Measurements from ENCODE around the gene ZNF750. TPM values are rescaled to one million over a fixed set of nuclear protein-coding genes. Genes with fewer than 3 reads are reported as not detected.

The ZNF750 gene
- polyA plus RNA-seq, 1 donor (not counting 4 experiments of a cell fraction or from before 2014, with no cell fraction given): 5.5 TPM

DNA sequence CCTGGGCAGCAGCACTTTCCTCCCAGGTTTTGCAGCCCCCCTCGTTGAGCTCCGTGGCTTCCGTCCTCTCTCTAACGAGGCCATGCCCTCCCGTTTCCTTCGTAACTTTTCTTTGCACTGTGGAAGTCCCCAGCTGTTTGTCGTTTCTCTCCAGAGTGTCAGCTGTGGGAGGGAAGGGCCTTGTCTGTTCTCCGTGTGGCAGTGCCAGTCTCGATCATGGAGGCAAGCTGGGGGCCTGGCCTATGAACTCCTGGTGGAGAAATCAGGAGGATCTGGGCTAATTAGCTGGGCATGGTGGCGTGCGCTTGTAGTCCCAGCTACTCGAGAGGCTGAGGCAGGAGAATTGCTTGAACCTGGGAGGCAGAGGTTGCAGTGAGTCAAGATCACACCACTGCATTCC, 59.6 kb downstream of the ZNF750 start:
- DNase-seq (ENCODE audit: low read depth, low spot score): no peak
- Histone ChIP-seq H3K4me1 (ENCODE audit: control insufficient read depth, extremely low read depth, insufficient read depth, low read length) (no peaks in the 10 kb centered on the region), H3K36me3 (ENCODE audit: control insufficient read depth in 2 of 2, extremely low read depth in 1 of 2, insufficient read depth in 2 of 2, low read length in 2 of 2) (peaks cover 13 to 20% of the 10 kb centered on the region in 2 experiments), H3K9me3 (ENCODE audit: control insufficient read depth, low read depth, low read length) (no peaks in the 10 kb centered on the region), H3K4me3 (ENCODE audit: control insufficient read depth in 2 of 3, extremely low read depth in 1 of 3, insufficient read depth in 2 of 3, low read depth in 1 of 3, low read length in 3 of 3) (no peak overlapping the region), H3K9ac (ENCODE audit: control insufficient read depth, extremely low read depth, insufficient read depth, low read length) (no peak overlapping the region), H3K9me1 (ENCODE audit: control insufficient read depth, extremely low read depth, insufficient read depth, low read length) (no peaks in the 10 kb centered on the region), H4K20me1 (ENCODE audit: control insufficient read depth, extremely low read depth, insufficient read depth, low read length) (peaks cover 7% of the 10 kb centered on the region), H2AFZ (ENCODE audit: control insufficient read depth, low read length) (no peak overlapping the region), H3K79me2 (ENCODE audit: control insufficient read depth, insufficient read depth, low read length) (peaks cover 6% of the 10 kb centered on the region), H3K27me3 (ENCODE audit: control insufficient read depth, extremely low read depth, insufficient read depth, low read length) (no peaks in the 10 kb centered on the region), H3K27ac (ENCODE audit: control insufficient read depth, insufficient read depth, low read length) (no peak overlapping the region), H3K4me2 (ENCODE audit: control insufficient read depth, extremely low read depth, insufficient read depth, low read depth, low read length) (no peak overlapping the region)
- TF ChIP-seq CTCF (optimal IDR thresholded peaks at IDR 0.05 in 1 of 3, IDR thresholded peaks at IDR 0.05 in 1 of 3, conservative IDR thresholded peaks at IDR 0.05 in 1 of 3; ENCODE audit: extremely low read depth in 1 of 3, insufficient read depth in 2 of 3, low read length in 3 of 3) (no peak), EZH2 (IDR thresholded peaks at IDR 0.05; ENCODE audit: low read length) (no peak)
- dilution Hi-C loops (cut with MboI; ENCODE audit: extremely low pct_ligation_motif_present, low sequenced_read_pairs): no loop called here
- FAIRE-seq: no peak

GRCh38 chr17:82779541-82779940, 60.3 kb downstream of the ZNF750 start:
- FAIRE-seq (no peak), DNase-seq (ENCODE audit: low read depth, low spot score) (no peak)
- Histone ChIP-seq H2AFZ (ENCODE audit: control insufficient read depth, low read length) (no peak overlapping the region), H3K27ac (ENCODE audit: control insufficient read depth, insufficient read depth, low read length) (no peak overlapping the region), H3K4me2 (ENCODE audit: control insufficient read depth, extremely low read depth, insufficient read depth, low read depth, low read length) (no peak overlapping the region), H3K9me3 (ENCODE audit: control insufficient read depth, low read depth, low read length) (no peaks in the 10 kb centered on the region), H3K79me2 (ENCODE audit: control insufficient read depth, insufficient read depth, low read length) (peaks cover 8% of the 10 kb centered on the region), H3K27me3 (ENCODE audit: control insufficient read depth, extremely low read depth, insufficient read depth, low read length) (no peaks in the 10 kb centered on the region), H4K20me1 (ENCODE audit: control insufficient read depth, extremely low read depth, insufficient read depth, low read length) (peaks cover 9% of the 10 kb centered on the region), H3K9me1 (ENCODE audit: control insufficient read depth, extremely low read depth, insufficient read depth, low read length) (no peaks in the 10 kb centered on the region), H3K4me3 (ENCODE audit: control insufficient read depth in 2 of 3, extremely low read depth in 1 of 3, insufficient read depth in 2 of 3, low read depth in 1 of 3, low read length in 3 of 3) (no peak overlapping the region), H3K9ac (ENCODE audit: control insufficient read depth, extremely low read depth, insufficient read depth, low read length) (no peak overlapping the region), H3K4me1 (ENCODE audit: control insufficient read depth, extremely low read depth, insufficient read depth, low read length) (no peaks in the 10 kb centered on the region), H3K36me3 (ENCODE audit: control insufficient read depth in 2 of 2, extremely low read depth in 1 of 2, insufficient read depth in 2 of 2, low read length in 2 of 2) (peaks cover 12 to 21% of the 10 kb centered on the region in 2 experiments)
- no peak for TF ChIP-seq CTCF (optimal IDR thresholded peaks at IDR 0.05 in 1 of 3, IDR thresholded peaks at IDR 0.05 in 1 of 3, conservative IDR thresholded peaks at IDR 0.05 in 1 of 3; ENCODE audit: extremely low read depth in 1 of 3, insufficient read depth in 2 of 3, low read length in 3 of 3)
- TF ChIP-seq EZH2 (IDR thresholded peaks at IDR 0.05; ENCODE audit: low read length): no peak
- dilution Hi-C loops (cut with MboI; ENCODE audit: extremely low pct_ligation_motif_present, low sequenced_read_pairs): no loop called here

Other genes starting within 250 kb of the ZNF750 start
- 77.2 to 92.4 TPM (median 89.2 TPM) in 3 replicates for gene WDR45B, start 191.6 kb downstream of the ZNF750 start, polyA plus RNA-seq
- gene RAB40B, start 141.3 kb downstream of the ZNF750 start, polyA plus RNA-seq: 10.6 to 15.1 TPM (median 11.4 TPM) in 3 replicates
- 24.7 to 26.2 TPM (median 25.7 TPM) in 3 replicates for gene FN3KRP, start 123.3 kb downstream of the ZNF750 start, polyA plus RNA-seq
- gene FN3K, start 104.4 kb downstream of the ZNF750 start, polyA plus RNA-seq: 0.10 to 0.35 TPM (median 0.32 TPM) in 3 replicates
- gene TBCD, start 88.0 kb downstream of the ZNF750 start, polyA plus RNA-seq: 30.1 to 51.5 TPM (median 36.2 TPM) in 3 replicates
- 3.1 to 7.2 TPM (median 3.4 TPM) in 3 replicates for gene METRNL, start 239.6 kb upstream of the ZNF750 start, polyA plus RNA-seq

Data from keratinocyte (primary cell).